GM23338 (cell line): ENCODE data around the gene RIOX2. TPM values are rescaled to one million over a fixed set of nuclear protein-coding genes. Genes with fewer than 3 reads are reported as not detected.

Source experiments
- ATAC-seq: fragments of 200-7000 bp; cut with Tn5 transposase; 3 replicates; pipeline ENCODE4 v1.9.1; 2020
- DNase-seq: peaks from one replicate; pipeline ENCODE4 v3.0.0-alpha.2; 2015; ENCODE audit warnings: low spot score
- H2AFZ ChIP-seq: fragments of 200-600 bp; sonication (generic); 2 replicates; pipeline ENCODE4 v1.8.0; 2016; ENCODE audit warnings: antibody characterized with exemption, mild to moderate bottlenecking, moderate library complexity
- H3F3A ChIP-seq: fragments of 200-600 bp; sonication (generic); replicated peaks from 2 replicates; pipeline ENCODE4 v1.8.0; 2017; ENCODE audit warnings: antibody characterized with exemption, mixed run types, low read depth
- H3K27ac ChIP-seq: fragments of 200-600 bp; sonication (generic); 2 replicates; pipeline ENCODE4 v1.6.1; 2016; ENCODE audit warnings: low read depth
- H3K27me3 ChIP-seq: fragments of 200-600 bp; sonication (generic); 2 replicates; pipeline ENCODE4 v1.8.0; 2016; ENCODE audit warnings: mild to moderate bottlenecking, mixed run types, moderate library complexity; ENCODE audit not compliant: insufficient read depth
- H3K36me3 ChIP-seq: fragments of 200-600 bp; sonication (generic); 2 replicates; pipeline ENCODE4 v1.8.0; 2016; ENCODE audit warnings: mild to moderate bottlenecking; ENCODE audit not compliant: insufficient read depth
- H3K4me1 ChIP-seq: fragments of 200-600 bp; sonication (generic); 2 replicates; pipeline ENCODE4 v1.8.0; 2016; ENCODE audit warnings: mild to moderate bottlenecking, moderate library complexity; ENCODE audit not compliant: insufficient read depth
- H3K4me2 ChIP-seq: fragments of 200-600 bp; sonication (generic); 2 replicates; pipeline ENCODE4 v1.7.1; 2017; ENCODE audit warnings: mixed run types
- H3K4me3 ChIP-seq: fragments of 200-600 bp; sonication (generic); 2 replicates; pipeline ENCODE4 v1.6.1; 2016; ENCODE audit warnings: mixed run types
- H3K79me2 ChIP-seq: fragments of 200-600 bp; sonication (generic); replicated peaks from 2 replicates; pipeline ENCODE4 v1.8.0; 2017; ENCODE audit warnings: mild to moderate bottlenecking; ENCODE audit not compliant: insufficient read depth
- H3K9me2 ChIP-seq: fragments of 200-600 bp; sonication (generic); 2 replicates; pipeline ENCODE4 v1.8.0; 2017; ENCODE audit not compliant: insufficient read depth
- H4K20me1 ChIP-seq: fragments of 200-600 bp; sonication (generic); replicated peaks from 2 replicates; pipeline ENCODE4 v1.8.0; 2017; ENCODE audit warnings: mild to moderate bottlenecking; ENCODE audit not compliant: insufficient read depth
- H3K27ac Mint-ChIP-seq: 2 replicates; pipeline ENCODE4 v1.8.0; 2020; ENCODE audit warnings: inconsistent platforms, mild to moderate bottlenecking, moderate library complexity, mixed read lengths
- H3K27me3 Mint-ChIP-seq: 3 replicates; pipeline ENCODE4 v1.8.0; 2022; ENCODE audit warnings: low read depth, mild to moderate bottlenecking, moderate library complexity, mixed read lengths, inconsistent platforms; ENCODE audit not compliant: insufficient read depth, poor library complexity
- H3K36me3 Mint-ChIP-seq: 3 replicates; pipeline ENCODE4 v1.8.0; 2021; ENCODE audit warnings: low read depth, mild to moderate bottlenecking, inconsistent platforms, moderate library complexity, mixed read lengths
- H3K4me1 Mint-ChIP-seq: 3 replicates; pipeline ENCODE4 v1.8.0; 2020; ENCODE audit warnings: mild to moderate bottlenecking, inconsistent platforms, mixed read lengths
- H3K4me3 Mint-ChIP-seq: 3 replicates; pipeline ENCODE4 v1.8.0; 2021; ENCODE audit warnings: moderate library complexity, mild to moderate bottlenecking, inconsistent platforms, mixed read lengths
- H3K9me3 Mint-ChIP-seq: 3 replicates; pipeline ENCODE4 v1.8.0; 2020; ENCODE audit warnings: moderate library complexity, mild to moderate bottlenecking, inconsistent platforms, mixed read lengths
- CREB1 ChIP-seq: fragments of 250-450 bp; sonication (Bioruptor Pico); IDR thresholded peaks from 2 replicates; pipeline ENCODE4 v1.5.0; 2020; ENCODE audit warnings: low read depth, mild to moderate bottlenecking, moderate library complexity
- CTCF ChIP-seq, 2 experiments: fragments of 200-600 bp in 1 of 2; sonication (generic) in 1 of 2; conservative IDR thresholded peaks; 2 replicates each; pipeline versions ENCODE4 v1.5.1 to v1.6.1; 2016 to 2017; ENCODE audit warnings: antibody characterized with exemption in 2 of 2, low read depth in 2 of 2, mild to moderate bottlenecking in 2 of 2, moderate library complexity in 1 of 2
- ETS1 ChIP-seq: IDR thresholded peaks from 2 replicates; pipeline ENCODE4 v1.6.1; 2016; ENCODE audit warnings: antibody characterized with exemption
- EZH2phosphoT487 ChIP-seq: fragments of 200-600 bp; sonication (generic); IDR thresholded peaks from one replicate; pipeline ENCODE4 v1.8.1; 2018; ENCODE audit warnings: antibody characterized with exemption; ENCODE audit not compliant: unreplicated experiment
- JUNB ChIP-seq: IDR thresholded peaks from one replicate; pipeline ENCODE4 v1.6.1; 2016; ENCODE audit warnings: antibody characterized with exemption; ENCODE audit not compliant: unreplicated experiment
- POLR2AphosphoS5 ChIP-seq: IDR thresholded peaks from 2 replicates; pipeline ENCODE4 v1.6.1; 2016; ENCODE audit warnings: antibody characterized with exemption, low read depth
- ZNF114 ChIP-seq: fragments of 250-450 bp; sonication (Bioruptor Pico); IDR thresholded peaks from 2 replicates; pipeline ENCODE4 v1.5.0; 2020; ENCODE audit warnings: mild to moderate bottlenecking, moderate library complexity
- ZNF331 ChIP-seq: fragments of 250-450 bp; sonication (Bioruptor Pico); IDR thresholded peaks from 2 replicates; pipeline ENCODE4 v1.5.0; 2020; ENCODE audit warnings: low read depth, mild to moderate bottlenecking, moderate library complexity
- long read RNA-seq: library from polyadenylated mRNA; unstranded; transcript quantifications from one replicate; pipeline ENCODE4 v2.0.0, GENCODE V29; 2020; ENCODE audit not compliant: unreplicated experiment
- polyA plus RNA-seq: library from polyadenylated mRNA; unstranded; fragments of >200 nt; fragmentation: Nextera tagmentation; extraction: Ambion mirVana; gene quantifications from 2 replicates; pipeline ENCODE4 v1.2.1, GENCODE V29; 2016
- total RNA-seq: library from RNA; depleted of rRNA; stranded (reverse); fragments of >200 nt; shearing (Covaris generic); gene quantifications from 2 replicates; pipeline ENCODE4 v1.2.3, GENCODE V29; 2014; rRNA removed
- TF ChIP-seq, protein P1 (sequence below): IDR thresholded peaks from one replicate; pipeline ENCODE4 v1.6.1; 2018; ENCODE audit warnings: antibody characterized with exemption; ENCODE audit not compliant: unreplicated experiment

RIOX2 gene
- total RNA-seq (9.0 and 11.0 TPM in 2 replicates), polyA plus RNA-seq (9.5 and 10.7 TPM in 2 replicates)
- long read RNA-seq, transcript RIOX2-203 (10 exons, 2,341 nt), result major isoform, 10 of 16 reads
- long read RNA-seq, partial matches to known transcripts, result 2 of 16 reads
- long read RNA-seq, other reads (novel, unspliced or antisense), result 4 of 16 reads

DNA sequence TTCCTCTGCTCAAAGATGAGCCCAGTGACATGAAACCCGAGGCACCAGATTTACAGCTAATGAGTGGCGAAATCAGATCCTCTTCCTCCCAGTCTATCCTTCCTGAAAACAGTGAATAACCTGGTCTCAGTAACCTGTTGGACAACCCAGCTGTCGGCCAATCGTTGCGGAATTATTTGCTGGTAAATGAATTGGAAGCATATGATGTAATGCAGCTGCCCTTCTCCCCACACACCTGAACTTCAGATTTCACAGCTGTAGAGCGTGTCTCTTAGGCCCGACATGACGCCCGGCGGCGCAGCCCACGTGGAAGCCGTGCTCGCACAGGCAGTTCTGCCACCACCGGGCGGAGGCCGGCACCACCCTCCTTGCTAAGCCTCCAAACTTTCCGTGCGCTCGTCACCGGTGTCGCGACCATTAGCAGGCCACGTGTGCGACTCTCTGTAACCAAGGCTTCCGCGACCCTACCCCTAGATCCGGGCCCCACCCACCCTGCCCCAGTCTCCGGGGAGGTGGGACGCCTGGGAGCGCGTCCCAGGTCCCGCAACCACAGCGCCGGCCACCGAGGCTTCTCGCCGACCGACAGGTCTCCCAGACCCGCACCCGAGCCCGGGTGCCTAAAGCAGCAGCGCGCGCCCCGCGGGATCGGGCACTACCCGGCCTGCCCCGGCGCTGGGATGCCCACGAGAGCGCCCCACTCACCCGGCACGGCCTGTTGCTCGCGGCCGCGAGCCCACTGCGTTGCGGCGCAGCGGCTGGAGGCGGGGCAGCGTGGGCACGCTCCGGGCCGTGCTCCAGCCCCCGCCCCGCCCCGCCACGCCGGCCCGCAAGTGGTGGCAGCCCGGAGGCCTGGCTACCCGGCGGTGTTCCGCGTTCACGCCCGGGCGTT, at the start of gene RIOX2:
TSS of gene RIOX2 (minus strand) at position 753 of the 889 bp plus-strand sequence. CDS start 4,838 bp downstream, outside the sequence.
- Mint-ChIP-seq H3K4me1 (peaks cover 29% of the 10 kb centered on the region), H3K36me3 (0 out of 3 replicates have a peak, but pooled peaks cover 3% of the 10 kb centered on the region), H3K27ac (no peak within 1 kb of the TSS), H3K9me3 (no peaks in the 10 kb centered on the region), H3K27me3 (peaks cover 18% of the 10 kb centered on the region), H3K4me3 (peak within 1 kb of the TSS; percentile 86)
- peak within 1 kb of the TSS; percentile 80 for H3K4me2 ChIP-seq
- TF ChIP-seq ZNF114 (CRISPR knock-in tag), result no peak
- TF ChIP-seq CREB1 (CRISPR knock-in tag), result peak; percentile 67
- no peak for TF ChIP-seq ZNF331 (CRISPR knock-in tag)
- TF ChIP-seq, protein P1, sequence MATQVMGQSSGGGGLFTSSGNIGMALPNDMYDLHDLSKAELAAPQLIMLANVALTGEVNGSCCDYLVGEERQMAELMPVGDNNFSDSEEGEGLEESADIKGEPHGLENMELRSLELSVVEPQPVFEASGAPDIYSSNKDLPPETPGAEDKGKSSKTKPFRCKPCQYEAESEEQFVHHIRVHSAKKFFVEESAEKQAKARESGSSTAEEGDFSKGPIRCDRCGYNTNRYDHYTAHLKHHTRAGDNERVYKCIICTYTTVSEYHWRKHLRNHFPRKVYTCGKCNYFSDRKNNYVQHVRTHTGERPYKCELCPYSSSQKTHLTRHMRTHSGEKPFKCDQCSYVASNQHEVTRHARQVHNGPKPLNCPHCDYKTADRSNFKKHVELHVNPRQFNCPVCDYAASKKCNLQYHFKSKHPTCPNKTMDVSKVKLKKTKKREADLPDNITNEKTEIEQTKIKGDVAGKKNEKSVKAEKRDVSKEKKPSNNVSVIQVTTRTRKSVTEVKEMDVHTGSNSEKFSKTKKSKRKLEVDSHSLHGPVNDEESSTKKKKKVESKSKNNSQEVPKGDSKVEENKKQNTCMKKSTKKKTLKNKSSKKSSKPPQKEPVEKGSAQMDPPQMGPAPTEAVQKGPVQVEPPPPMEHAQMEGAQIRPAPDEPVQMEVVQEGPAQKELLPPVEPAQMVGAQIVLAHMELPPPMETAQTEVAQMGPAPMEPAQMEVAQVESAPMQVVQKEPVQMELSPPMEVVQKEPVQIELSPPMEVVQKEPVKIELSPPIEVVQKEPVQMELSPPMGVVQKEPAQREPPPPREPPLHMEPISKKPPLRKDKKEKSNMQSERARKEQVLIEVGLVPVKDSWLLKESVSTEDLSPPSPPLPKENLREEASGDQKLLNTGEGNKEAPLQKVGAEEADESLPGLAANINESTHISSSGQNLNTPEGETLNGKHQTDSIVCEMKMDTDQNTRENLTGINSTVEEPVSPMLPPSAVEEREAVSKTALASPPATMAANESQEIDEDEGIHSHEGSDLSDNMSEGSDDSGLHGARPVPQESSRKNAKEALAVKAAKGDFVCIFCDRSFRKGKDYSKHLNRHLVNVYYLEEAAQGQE, result no peak
- no peak for TF ChIP-seq ETS1
- TF ChIP-seq POLR2AphosphoS5, result peak; percentile 42; the same call in 1 of the 2 replicates
- no peak for TF ChIP-seq EZH2phosphoT487
- DNase-seq (peak; percentile 79), ATAC-seq (peak; percentile 81)
- H3K9me2 ChIP-seq, result 0 out of 2 replicates have a peak, but pooled peaks cover 3% of the 10 kb centered on the region
- no peaks in the 10 kb centered on the region for H3K36me3 ChIP-seq
- peak within 1 kb of the TSS; percentile 80 for H2AFZ ChIP-seq
- H3K27ac ChIP-seq, result no peak within 1 kb of the TSS
- H3K4me1 ChIP-seq, result no peaks in the 10 kb centered on the region; the same call in 1 of the 2 replicates
- peaks cover 4% of the 10 kb centered on the region; the same call in 1 of the 2 replicates for H3K79me2 ChIP-seq
- H4K20me1 ChIP-seq, result no peaks in the 10 kb centered on the region; the same call in 1 of the 2 replicates
- peaks cover 14% of the 10 kb centered on the region for H3K27me3 ChIP-seq
- no peaks in the 10 kb centered on the region for H3F3A ChIP-seq
- peak within 1 kb of the TSS; percentile 63 for H3K4me3 ChIP-seq

DNA sequence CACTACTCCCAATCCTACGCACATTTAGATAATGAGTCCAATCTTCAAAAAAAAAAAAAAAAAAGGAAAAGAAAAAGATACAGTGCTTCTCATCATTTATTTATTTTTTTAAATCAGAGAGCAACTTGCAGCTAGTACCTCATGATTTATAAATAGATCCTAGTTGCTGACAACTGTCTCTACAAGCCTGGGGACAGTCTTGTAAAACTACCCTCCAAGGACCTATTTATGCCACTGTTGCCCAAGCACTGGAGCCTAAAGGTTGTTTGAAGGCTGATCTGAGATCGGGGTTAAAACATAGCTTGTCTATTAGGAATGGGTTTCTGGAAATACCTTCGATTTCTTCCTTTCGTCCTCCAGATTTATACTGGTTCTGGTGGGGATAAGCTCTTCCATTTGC, 48.2 kb upstream of the RIOX2 start:
- Histone ChIP-seq H3K27me3 (no peaks in the 10 kb centered on the region), H3F3A (no peaks in the 10 kb centered on the region), H3K4me1 (no peaks in the 10 kb centered on the region), H3K4me3 (no peak overlapping the region), H3K4me2 (no peak overlapping the region), H3K27ac (no peak overlapping the region), H3K9me2 (no peaks in the 10 kb centered on the region), H2AFZ (peak overlapping the region; percentile 50; the same call in 1 of the 2 replicates), H3K36me3 (no peaks in the 10 kb centered on the region), H4K20me1 (no peaks in the 10 kb centered on the region), H3K79me2 (no peaks in the 10 kb centered on the region)
- DNase-seq, result no peak
- peaks cover 8% of the 10 kb centered on the region; the same call in 2 of the 3 replicates for H3K4me1 Mint-ChIP-seq
- no peak overlapping the region for H3K4me3 Mint-ChIP-seq
- TF ChIP-seq JUNB (no peak), EZH2phosphoT487 (no peak), ZNF114 (CRISPR knock-in tag) (no peak), CREB1 (CRISPR knock-in tag) (no peak), CTCF (conservative IDR thresholded peaks at IDR 0.05; ENCODE audit: low read depth in 2 of 2) (no peak)
- TF ChIP-seq, protein P1, result no peak
- H3K9me3 Mint-ChIP-seq, result no peaks in the 10 kb centered on the region
- no peaks in the 10 kb centered on the region for H3K27me3 Mint-ChIP-seq
- H3K36me3 Mint-ChIP-seq, result no peaks in the 10 kb centered on the region
- no peak overlapping the region for H3K27ac Mint-ChIP-seq
- ATAC-seq, result no peak
